ENCODE data around the gene GRM2.

Gene GRM2

GRCh38 chr3:51706788-51707731 lies at the start of gene GRM2:
Gene GRM2 (plus strand): TSS chr3:51707068. CDS start chr3:51708984, 1,916 bp downstream.
- peak; percentile 14 for DNase-seq (ENCODE audit: low read depth)

DNA sequence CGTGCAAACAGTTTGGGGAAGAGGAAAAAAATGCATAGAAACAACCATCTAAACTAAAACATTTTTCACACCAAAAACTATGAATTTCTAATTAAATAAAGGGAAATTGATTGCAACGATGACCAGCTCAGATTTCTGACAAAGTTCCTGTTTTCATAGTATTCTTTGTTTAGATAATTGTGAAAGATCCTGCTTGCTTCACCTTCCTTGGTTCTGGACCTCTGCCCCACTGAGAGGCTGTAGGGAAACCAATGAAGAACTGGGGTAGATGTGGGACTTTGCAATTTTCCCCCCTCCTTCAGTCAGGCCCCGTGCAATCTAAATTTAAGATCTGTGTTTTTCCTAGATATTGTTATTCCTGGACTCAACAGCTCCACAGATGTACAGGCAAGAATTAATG lies 49.6 kb upstream of the GRM2 start:
- DNase-seq (ENCODE audit: low read depth): no peak

GRCh38 chr3:51659942-51660341 lies 46.9 kb upstream of the GRM2 start:
- no peak for DNase-seq (ENCODE audit: low read depth)

DNA sequence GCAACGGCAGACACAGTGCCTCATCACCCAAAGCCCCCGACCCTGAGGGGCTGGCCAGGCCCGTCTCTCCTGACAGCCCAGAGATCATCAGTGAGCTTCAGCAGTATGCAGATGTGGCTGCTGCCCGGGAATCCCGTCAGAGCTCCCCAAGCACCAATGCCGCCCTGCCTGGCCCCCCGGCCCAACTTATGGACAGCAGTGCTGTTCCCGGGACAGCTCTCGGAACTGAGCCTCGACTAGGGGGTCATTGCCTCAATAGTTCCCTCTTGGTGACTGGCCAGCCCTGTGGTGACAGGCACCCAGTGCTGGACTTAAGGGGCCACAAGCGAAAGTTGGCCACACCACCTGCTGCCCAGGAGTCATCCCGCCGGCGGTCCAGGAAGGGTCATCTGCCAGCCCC lies 44.4 kb upstream of the GRM2 start:
- DNase-seq (ENCODE audit: low read depth): no peak

DNA sequence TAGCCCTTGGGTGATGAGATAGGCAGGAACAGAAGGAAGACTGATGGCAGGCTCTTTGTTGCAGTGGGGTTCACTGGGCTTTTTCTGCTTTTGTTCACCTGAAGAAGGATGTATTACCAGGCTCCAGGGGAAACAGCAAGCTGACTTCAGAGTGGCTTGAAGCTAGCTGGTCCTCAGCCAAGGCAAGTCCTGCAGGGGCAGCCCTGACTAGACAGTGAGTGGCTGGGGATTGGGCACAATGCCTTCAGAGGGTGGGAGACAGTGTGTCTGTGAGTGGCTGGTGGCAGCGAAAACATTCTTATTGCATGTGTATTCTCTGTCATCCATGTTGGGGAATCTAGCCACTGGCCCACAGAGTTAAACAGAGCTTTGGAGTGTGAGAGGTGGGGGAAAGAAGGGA lies 38.1 kb upstream of the GRM2 start:
- DNase-seq (ENCODE audit: low read depth): no peak

GRCh38 chr3:51669241-51670052 lies 37.4 kb upstream of the GRM2 start:
- DNase-seq (ENCODE audit: low read depth): peak; percentile 80

DNA sequence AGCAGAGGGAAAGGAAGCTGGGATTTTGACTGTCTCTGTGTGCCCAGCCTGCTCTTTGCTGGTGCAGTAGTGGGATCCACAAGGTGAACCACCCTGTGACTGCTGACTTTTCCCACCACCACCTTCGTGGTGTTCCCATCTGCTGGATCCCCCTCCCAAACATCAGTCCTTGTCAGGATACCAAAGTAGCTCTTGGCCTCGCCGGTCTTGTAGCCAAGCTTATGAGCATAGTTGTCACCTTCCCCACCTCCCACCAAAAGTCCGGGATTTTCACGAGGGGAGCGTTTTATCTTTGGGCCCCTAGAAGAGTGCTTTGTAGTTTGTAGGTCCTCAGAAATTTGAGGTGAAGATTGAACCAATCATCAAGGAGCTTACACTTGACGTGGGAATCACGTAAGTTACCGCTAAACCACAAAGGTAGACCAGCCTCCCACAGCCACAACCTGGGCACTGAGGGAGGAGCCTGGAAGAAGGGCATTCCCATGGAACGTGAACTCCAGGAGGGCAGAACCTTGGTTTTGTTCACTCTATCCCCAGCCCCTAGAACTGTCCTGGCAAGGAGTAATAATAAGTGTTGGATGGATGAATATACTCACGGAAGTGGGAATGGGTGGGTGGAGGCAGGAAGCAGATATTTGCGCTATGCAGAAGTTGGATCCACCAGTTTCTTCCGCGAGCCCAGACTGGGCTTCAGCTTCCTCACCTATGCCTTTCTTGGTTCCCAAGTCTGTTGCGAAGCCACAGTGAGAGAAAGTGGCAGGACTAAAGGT lies 36.6 kb upstream of the GRM2 start:
- no peak for DNase-seq (ENCODE audit: low read depth)

GRCh38 chr3:51670823-51671733 lies 35.8 kb upstream of the GRM2 start, which contains the start of gene TEX264:
Gene TEX264 (plus strand): TSS chr3:51671252. CDS start chr3:51674305, 3,053 bp downstream.
- DNase-seq (ENCODE audit: low read depth): peak; percentile 92

- DNase-seq (ENCODE audit: low read depth): peak; percentile 54
Measured at GRCh38 chr3:51671734-51672475, 35.0 kb upstream of the GRM2 start.

DNA sequence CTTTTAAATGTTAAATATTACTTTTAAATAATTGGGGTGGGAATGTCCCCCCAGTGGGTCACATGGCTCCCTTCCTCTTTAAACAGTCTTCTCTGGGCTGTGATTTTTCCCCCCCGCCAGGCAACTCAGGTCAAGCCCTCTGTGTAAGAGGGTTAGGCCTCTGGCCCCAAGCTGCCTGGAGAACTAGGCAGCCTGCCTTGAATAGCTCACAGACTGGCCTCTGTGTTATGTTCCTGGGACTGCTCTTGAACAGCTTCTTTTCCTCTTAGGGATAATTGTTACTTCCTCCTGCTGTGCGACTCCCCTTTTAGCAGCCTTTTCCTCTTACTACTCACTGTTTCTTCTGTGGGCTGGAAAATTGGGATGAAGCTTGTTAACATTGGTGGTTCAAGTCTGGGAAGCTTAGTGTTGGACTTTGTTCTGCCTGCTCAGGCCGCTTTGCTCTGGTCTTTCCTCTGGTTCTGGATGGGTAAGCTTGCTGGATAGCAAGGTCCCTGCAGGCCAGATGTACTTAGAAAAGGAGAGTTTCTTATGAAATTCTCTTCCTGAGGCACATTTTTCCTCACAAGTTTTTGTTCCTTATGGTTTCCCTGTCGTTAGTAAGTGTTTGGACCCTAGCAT lies 33.6 kb upstream of the GRM2 start:
- DNase-seq (ENCODE audit: low read depth): no peak

GRCh38 chr3:51673802-51674654 lies 32.8 kb upstream of the GRM2 start:
- no peak for DNase-seq (ENCODE audit: low read depth)

DNA sequence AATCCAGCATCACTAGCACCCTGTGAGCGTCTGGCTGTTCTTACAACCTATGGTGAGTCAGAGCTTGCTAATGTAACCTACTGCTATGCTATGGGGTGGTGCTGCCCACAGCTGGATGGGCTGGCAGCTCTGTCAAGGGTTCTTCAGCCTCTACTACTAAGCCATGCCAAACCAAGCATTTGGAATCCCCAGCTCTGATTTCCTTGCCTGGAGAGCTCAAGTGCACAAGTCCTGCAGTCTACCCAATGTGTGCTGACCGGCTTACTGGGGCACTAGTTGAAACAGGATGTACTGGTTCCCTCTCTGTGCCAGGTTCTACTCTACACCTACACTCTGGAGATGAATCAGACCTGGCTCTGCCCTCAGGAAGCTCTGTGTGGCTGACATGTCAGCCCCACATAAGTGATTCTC lies 31.7 kb upstream of the GRM2 start:
- no peak for DNase-seq (ENCODE audit: low read depth)

GRCh38 chr3:51676102-51676640 lies 30.7 kb upstream of the GRM2 start:
- no peak for DNase-seq (ENCODE audit: low read depth)

DNA sequence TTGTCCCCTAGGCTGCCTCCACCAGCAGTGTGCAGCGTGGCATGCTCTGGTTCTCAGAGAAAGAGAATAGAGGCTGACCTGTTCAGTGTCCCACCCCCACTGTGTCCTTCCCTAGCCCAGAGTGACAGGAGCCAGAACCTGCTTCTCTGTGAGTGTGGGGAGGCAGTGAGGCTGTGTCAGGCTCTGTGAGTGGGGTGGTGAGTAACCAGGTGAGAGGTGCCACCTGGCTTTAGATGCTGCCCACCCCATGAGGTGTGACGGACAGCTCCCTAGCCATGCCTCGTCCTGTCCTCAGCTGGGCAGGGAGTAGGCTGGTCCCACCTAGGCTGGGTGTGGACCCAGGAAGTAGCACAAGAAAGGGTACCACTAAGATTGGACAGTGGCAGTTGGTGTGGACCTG lies 29.5 kb upstream of the GRM2 start:
- no peak for DNase-seq (ENCODE audit: low read depth)

DNA sequence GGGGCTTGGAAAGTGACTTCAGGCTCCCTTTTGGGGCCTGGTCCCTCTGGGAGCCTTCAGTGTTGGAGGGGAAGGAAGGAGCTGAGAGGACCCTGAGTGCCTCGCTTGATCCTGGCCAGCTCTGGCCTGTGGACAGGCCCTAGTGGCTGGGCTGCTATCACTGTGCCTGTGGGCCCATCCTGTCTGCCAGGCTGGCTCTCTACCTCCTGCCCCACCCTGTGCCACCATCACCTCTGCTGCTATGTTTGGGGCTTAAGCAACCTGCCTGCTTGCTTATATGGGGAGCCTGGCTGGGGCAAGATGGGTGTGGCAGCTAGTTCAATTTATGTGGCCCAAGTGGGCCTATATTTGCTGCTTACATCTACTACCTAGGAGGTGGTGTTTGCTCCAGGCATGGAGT lies 28.7 kb upstream of the GRM2 start:
- DNase-seq (ENCODE audit: low read depth): no peak

- DNase-seq (ENCODE audit: low read depth): no peak
Measured at GRCh38 chr3:51678641-51679040, 28.2 kb upstream of the GRM2 start.

DNA sequence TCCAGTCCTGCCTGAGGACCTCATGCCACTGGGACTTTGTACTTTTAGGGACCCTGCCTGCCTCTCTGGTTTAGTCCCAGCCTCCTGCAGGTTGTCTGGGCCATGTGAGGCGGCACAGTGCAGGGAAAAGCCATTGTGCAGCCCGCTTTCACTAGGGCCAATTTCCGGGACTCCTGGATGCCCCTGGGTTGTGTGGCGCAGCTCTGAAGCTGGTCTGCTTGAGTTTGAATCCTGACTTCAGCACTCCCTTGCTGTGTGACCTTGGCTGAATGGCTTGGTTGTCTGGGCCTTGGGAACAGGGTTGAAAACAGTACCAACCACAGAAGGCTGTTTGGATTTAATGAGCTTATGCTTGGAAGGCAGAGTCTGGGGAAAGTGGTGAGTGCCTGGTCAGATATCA lies 27.6 kb upstream of the GRM2 start:
- DNase-seq (ENCODE audit: low read depth): no peak

DNA sequence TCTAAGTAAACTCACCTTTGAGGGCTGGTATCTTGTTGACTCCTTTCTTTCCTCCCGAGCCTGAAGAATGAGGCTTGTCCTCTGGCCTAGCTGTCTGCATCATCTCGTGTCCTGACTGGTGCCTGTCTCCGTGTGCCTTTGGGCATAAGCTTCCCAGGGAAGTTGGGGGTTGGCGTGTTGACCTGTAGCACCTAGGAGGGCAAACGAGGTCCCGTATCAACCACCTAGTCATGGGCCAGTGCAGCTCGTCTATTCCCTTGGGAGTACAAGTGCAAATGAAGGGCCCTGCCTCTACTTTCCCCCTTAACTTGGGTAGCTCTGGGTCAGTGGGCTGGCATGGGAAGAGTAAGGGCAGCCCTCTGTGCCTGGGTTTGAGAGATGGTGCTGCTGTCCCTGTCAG lies 27.1 kb upstream of the GRM2 start:
- no peak for DNase-seq (ENCODE audit: low read depth)

DNA sequence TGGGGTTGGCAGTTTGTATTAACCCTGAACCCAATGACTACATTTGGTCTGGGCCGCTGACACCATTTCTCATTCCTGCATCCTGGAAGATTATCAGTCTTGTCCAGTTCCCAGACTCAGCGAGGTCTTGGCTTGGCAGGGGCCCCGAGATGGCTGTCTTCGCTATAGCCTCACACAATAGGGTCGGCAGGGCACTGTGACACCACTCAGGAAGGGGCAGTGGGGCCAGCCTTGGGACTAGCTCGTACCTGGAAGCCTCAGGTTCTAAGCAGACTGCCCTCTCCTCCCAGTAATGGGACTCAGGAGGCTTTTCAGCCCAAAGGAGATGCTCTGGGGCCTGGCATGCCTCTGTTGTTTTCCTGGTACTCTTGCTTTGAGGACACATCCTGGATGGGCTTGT lies 26.7 kb upstream of the GRM2 start:
- DNase-seq (ENCODE audit: low read depth): no peak
